ENCODE data around the gene ZFAND3. TPM values are rescaled to one million over a fixed set of nuclear protein-coding genes. Genes with fewer than 3 reads are reported as not detected.

Gene ZFAND3
- polyA plus RNA-seq, 1 of the 3 experiments (the other 2 are of a cell fraction), result 16.7 TPM

GRCh38 chr6:38187325-38187724, 367.8 kb downstream of the ZFAND3 start:
- H3K9me3 ChIP-seq, result no peaks in the 10 kb centered on the region
- no peak for DNase-seq
- H4K20me1 ChIP-seq (ENCODE audit: insufficient read depth), result no peaks in the 10 kb centered on the region
- ChIA-PET CTCF (interaction anchor here (0.8 kb wide), 2 partner anchors 12 to 17 kb away, joined by 3 read pairs; no protein-coding TSS in a partner anchor), POLR2A (no interaction called here)
- H3F3A ChIP-seq (replicated peaks; ENCODE audit: insufficient read depth), result no peaks in the 10 kb centered on the region
- no peak overlapping the region for H3K4me2 ChIP-seq
- H3K27ac ChIP-seq (ENCODE audit: low read depth in 2 of 2, low read length in 1 of 2), result no peak overlapping the region
- H3K4me3 ChIP-seq (ENCODE audit: low read depth in 2 of 2, low read length in 1 of 2), result no peak overlapping the region
- 0 out of 2 replicates have a peak, but pooled peaks have one; percentile 12 for TF ChIP-seq RAD21 (IDR thresholded peaks at IDR 0.05; ENCODE audit: low read length)
- TF ChIP-seq JUND (IDR thresholded peaks at IDR 0.05), result no peak
- peaks cover 0 to 32% of the 10 kb centered on the region in 2 experiments; a peak in 2 of 4 replicates for H3K4me1 ChIP-seq (ENCODE audit: control insufficient read depth in 1 of 2, insufficient read depth in 2 of 2, low read depth in 1 of 2, low read length in 1 of 2)
- 79% methylated on average over 8 of the region's 8 CpGs for WGBS (ENCODE audit: low lambda C conversion rate)
- H3K36me3 ChIP-seq (replicated peaks in 1 of 2; ENCODE audit: control insufficient read depth in 1 of 2, insufficient read depth in 2 of 2, low read length in 1 of 2), result peaks cover 0 to 3% of the 10 kb centered on the region in 2 experiments
- H2AFZ ChIP-seq (ENCODE audit: low read depth), result no peak overlapping the region
- H3K9ac ChIP-seq, result no peak overlapping the region
- H3K9me2 ChIP-seq, result no peaks in the 10 kb centered on the region
- no peaks in the 10 kb centered on the region for H3K27me3 ChIP-seq (ENCODE audit: insufficient read depth)
- H3K79me2 ChIP-seq (ENCODE audit: insufficient read depth), result no peaks in the 10 kb centered on the region

GRCh38 chr6:38187811-38188590, 368.5 kb downstream of the ZFAND3 start:
- Histone ChIP-seq H3K4me2 (no peak overlapping the region), H4K20me1 (ENCODE audit: insufficient read depth) (no peaks in the 10 kb centered on the region), H3K4me1 (ENCODE audit: control insufficient read depth in 1 of 2, insufficient read depth in 2 of 2, low read depth in 1 of 2, low read length in 1 of 2) (peaks cover 0 to 36% of the 10 kb centered on the region in 2 experiments; a peak in 2 of 4 replicates), H3F3A (replicated peaks; ENCODE audit: insufficient read depth) (no peaks in the 10 kb centered on the region), H3K27ac (ENCODE audit: low read depth in 2 of 2, low read length in 1 of 2) (no peak overlapping the region), H2AFZ (ENCODE audit: low read depth) (no peak overlapping the region), H3K27me3 (ENCODE audit: insufficient read depth) (no peaks in the 10 kb centered on the region), H3K36me3 (replicated peaks in 1 of 2; ENCODE audit: control insufficient read depth in 1 of 2, insufficient read depth in 2 of 2, low read length in 1 of 2) (peaks cover 0 to 3% of the 10 kb centered on the region in 2 experiments), H3K79me2 (ENCODE audit: insufficient read depth) (no peaks in the 10 kb centered on the region), H3K9ac (no peak overlapping the region), H3K4me3 (ENCODE audit: low read depth in 2 of 2, low read length in 1 of 2) (no peak overlapping the region), H3K9me3 (no peaks in the 10 kb centered on the region), H3K9me2 (no peaks in the 10 kb centered on the region)
- WGBS (ENCODE audit: low lambda C conversion rate), result 92% methylated on average over 17 of the region's 20 CpGs
- CTCF ChIA-PET, result interaction anchor here (0.8 to 1.1 kb wide), 4 partner anchors 9 to 306 kb away, joined by 3 to 5 read pairs (median 3); no protein-coding TSS in a partner anchor
- POLR2A ChIA-PET, result no interaction called here
- no peak for DNase-seq
- no peak for TF ChIP-seq RFX5 (IDR thresholded peaks at IDR 0.05; ENCODE audit: low read length)
- TF ChIP-seq USF1 (IDR thresholded peaks at IDR 0.05; ENCODE audit: borderline replicate concordance, low read depth), result no peak
- no peak for TF ChIP-seq GABPA (IDR thresholded peaks at IDR 0.05; ENCODE audit: low read depth)
- no peak for TF ChIP-seq FOXJ3 (CRISPR knock-in tag; IDR thresholded peaks at IDR 0.05)
- TF ChIP-seq ELF1 (IDR thresholded peaks at IDR 0.05), result no peak

GRCh38 chr6:38188677-38189335, 369.3 kb downstream of the ZFAND3 start:
- no peaks in the 10 kb centered on the region for H3K9me2 ChIP-seq
- TF ChIP-seq ZBTB33 (IDR thresholded peaks at IDR 0.05; ENCODE audit: borderline replicate concordance, low read depth) (no peak), ELF1 (IDR thresholded peaks at IDR 0.05) (no peak), TAF1 (IDR thresholded peaks at IDR 0.05; ENCODE audit: borderline replicate concordance, low read depth, low read length) (no peak), FOXJ3 (CRISPR knock-in tag; IDR thresholded peaks at IDR 0.05) (no peak), MEF2A (IDR thresholded peaks at IDR 0.05; ENCODE audit: borderline replicate concordance, low read depth) (no peak), FOSL2 (IDR thresholded peaks at IDR 0.05; ENCODE audit: borderline replicate concordance, low read depth) (no peak), JUND (IDR thresholded peaks at IDR 0.05) (no peak), RAD21 (IDR thresholded peaks at IDR 0.05; ENCODE audit: low read length) (no peak), USF2 (IDR thresholded peaks at IDR 0.05; ENCODE audit: borderline replicate concordance, low read depth, low read length) (no peak)
- H3K9ac ChIP-seq, result no peak overlapping the region
- ChIA-PET POLR2A (no interaction called here), CTCF (interaction anchor here (1.0 to 1.1 kb wide), 2 partner anchors 8 to 305 kb away, joined by 3 to 5 read pairs; no protein-coding TSS in a partner anchor)
- H3K27me3 ChIP-seq (ENCODE audit: insufficient read depth), result no peaks in the 10 kb centered on the region
- peaks cover 0 to 43% of the 10 kb centered on the region in 2 experiments; a peak in 2 of 4 replicates for H3K4me1 ChIP-seq (ENCODE audit: control insufficient read depth in 1 of 2, insufficient read depth in 2 of 2, low read depth in 1 of 2, low read length in 1 of 2)
- peaks cover 0 to 3% of the 10 kb centered on the region in 2 experiments for H3K36me3 ChIP-seq (replicated peaks in 1 of 2; ENCODE audit: control insufficient read depth in 1 of 2, insufficient read depth in 2 of 2, low read length in 1 of 2)
- no peaks in the 10 kb centered on the region for H3F3A ChIP-seq (replicated peaks; ENCODE audit: insufficient read depth)
- DNase-seq, result no peak
- H3K4me2 ChIP-seq, result no peak overlapping the region
- no peak overlapping the region for H2AFZ ChIP-seq (ENCODE audit: low read depth)
- no peaks in the 10 kb centered on the region for H4K20me1 ChIP-seq (ENCODE audit: insufficient read depth)
- H3K27ac ChIP-seq (ENCODE audit: low read depth in 2 of 2, low read length in 1 of 2), result no peak overlapping the region
- no peak overlapping the region for H3K4me3 ChIP-seq (ENCODE audit: low read depth in 2 of 2, low read length in 1 of 2)
- 92% methylated on average over 9 of the region's 14 CpGs for WGBS (ENCODE audit: low lambda C conversion rate)
- H3K9me3 ChIP-seq, result no peaks in the 10 kb centered on the region
- H3K79me2 ChIP-seq (ENCODE audit: insufficient read depth), result no peaks in the 10 kb centered on the region

Data from SK-N-SH (cell line).